HS-27A (cell line): ENCODE results near the gene ANKHD1.
"Not testable (repeated sequence)": the region's sequence is repeated elsewhere in the genome, so short reads cannot be mapped to it uniquely, and the experiment has no call there.

Source experiments
- DNase-seq: peaks from one replicate; pipeline ENCODE4 v3.0.0-alpha.2; 2012; ENCODE audit warnings: low read depth, missing footprints

Gene ANKHD1

DNA sequence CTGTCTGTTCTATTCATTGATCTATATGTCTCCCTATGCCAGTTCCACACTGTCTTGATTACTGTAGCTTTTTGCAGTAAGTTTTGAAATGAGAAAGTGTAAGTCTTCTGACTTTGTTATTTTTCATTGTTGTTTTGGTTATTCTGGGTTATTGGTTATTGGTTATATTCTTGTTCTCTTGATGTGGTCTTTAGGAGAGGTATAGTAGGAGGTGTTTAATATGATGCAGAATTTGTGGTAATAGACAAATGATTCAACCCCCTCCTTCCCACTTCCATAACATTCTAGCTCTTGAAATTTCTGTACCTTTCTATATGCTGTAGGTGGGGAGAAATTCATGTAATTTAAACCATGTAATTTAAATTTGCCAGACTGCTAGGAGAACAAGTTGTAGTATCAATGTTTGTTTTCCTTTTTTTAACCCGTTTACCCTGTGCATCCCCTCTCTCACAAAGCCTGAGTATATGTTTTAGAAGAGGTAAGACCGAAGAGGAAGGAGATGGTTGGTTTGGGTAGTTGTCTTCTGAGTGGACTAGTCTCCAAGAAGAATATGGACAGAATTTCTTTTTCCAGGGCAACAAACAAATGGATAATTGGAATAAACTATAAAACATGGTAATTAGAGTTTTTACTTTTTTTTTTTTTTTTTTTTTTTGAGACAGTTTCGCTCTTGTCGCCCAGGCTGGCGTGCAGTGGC, 19.2 kb downstream of the ANKHD1 start:
- no peak for DNase-seq

DNA sequence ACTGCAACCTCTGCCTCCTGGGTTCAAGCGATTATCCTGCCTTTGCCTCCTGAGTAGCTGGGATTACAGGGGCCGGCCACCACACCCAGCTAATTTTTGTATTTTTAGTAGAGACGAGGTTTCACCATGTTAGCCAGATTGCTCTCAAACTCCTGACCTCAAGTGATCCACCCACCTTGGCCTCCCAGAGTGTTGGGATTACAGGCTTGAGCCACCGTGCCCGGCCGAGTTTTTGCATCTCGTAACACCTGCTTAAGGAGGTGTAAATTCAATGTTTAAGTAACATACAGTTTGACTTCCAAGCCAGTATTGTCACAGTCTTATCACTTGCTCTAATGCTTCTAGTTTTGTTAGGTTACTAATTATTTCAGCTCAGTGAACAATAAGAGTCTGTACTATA, 19.7 kb downstream of the ANKHD1 start:
- not testable (repeated sequence) for DNase-seq

DNA sequence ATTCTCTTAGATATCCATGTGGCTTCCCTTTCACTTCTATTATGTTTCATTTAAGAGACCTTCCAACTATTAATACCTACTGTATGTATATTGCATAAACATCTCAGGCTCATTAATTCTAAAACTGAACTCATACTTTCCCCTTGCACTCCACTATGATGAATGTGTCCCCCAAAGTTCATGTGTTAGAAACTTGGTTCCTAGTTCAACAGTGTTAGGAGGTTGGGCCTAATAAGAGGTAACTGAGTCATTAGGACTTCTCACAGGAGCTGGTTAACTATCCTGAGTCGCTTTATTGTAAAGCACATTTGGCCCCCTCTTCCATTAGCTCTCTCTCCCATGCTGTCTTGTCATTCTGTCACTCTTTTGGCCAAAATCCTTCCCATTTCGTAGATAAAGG, 22.0 kb downstream of the ANKHD1 start:
- no peak for DNase-seq

DNA sequence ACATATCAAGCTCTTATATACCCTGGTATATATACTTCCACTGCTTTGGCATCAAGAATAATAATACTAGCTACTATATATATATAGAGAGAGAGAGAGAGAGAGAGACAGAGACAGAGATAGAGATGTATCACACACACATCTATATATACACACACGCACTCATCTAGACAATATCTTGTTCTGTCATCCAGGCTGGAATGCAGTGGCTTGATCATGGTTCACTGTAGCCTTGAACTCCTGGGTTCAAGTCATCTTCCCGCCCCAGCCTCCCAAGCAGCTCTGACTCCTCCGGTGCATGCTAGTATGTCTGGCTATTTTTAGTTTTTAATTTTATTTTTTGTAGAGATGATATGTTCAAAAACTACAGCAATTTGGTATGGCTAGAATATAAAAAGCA, 22.5 kb downstream of the ANKHD1 start:
- no peak for DNase-seq

- not testable (repeated sequence) for DNase-seq
Measured at GRCh38 chr5:140427726-140428125, 26.1 kb downstream of the ANKHD1 start.

- DNase-seq = no peak
Measured at GRCh38 chr5:140429724-140430123, 28.1 kb downstream of the ANKHD1 start.

GRCh38 chr5:140432212-140432611, 30.6 kb downstream of the ANKHD1 start:
- DNase-seq = no peak

GRCh38 chr5:140432916-140433315, 31.3 kb downstream of the ANKHD1 start:
- DNase-seq = no peak

DNA sequence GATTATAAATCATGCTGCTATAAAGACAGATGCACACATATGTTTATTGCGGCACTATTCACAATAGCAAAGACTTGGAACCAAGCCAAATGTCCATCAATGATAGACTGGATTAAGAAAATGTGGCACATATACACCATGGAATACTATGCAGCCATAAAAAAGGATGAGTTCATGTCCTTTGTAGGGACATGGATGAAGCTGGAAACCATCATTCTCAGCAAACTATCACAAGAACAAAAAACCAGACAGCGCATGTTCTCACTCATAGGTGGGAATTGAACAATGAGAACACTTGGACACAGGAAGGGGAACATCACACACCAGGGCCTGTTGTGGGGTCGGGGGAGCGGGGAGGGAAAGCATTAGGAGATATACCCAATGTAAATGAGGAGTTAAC, 55.7 kb downstream of the ANKHD1 start:
- DNase-seq = not testable (repeated sequence)

DNA sequence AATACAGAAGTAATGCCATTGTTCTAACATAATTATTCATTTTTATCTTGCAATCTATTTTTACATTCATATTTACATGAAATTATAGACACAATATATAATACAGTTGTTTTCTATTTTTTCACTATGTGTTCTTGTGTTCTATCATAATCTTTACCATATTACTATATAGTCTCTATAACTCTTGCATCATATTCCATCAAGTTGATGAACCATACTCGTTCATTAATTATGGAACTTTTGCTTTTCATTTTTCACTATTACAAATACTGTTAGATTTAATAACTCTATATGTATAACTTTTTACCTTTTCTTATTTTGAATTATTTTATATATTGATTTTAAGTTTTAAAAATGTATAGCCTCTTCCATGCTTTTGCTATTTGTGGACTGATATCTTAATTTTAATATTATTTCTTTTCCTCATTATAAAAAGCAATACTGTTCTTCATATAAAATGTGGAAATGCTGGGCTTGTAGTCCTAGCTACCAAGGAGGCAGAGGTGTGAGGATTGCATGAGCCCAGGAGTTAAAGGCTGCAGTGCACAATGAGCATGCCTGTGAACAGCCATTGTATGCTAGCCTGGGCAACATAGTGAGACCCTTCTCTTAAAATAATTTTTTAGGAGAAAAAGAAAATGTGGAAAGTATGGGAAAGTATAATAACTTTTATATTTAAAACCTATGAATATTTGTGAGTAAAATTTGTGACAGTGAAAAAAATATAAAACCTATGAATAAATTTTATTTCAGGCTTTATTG, 65.5 kb downstream of the ANKHD1 start:
- no peak for DNase-seq

GRCh38 chr5:140468188-140468587, 66.6 kb downstream of the ANKHD1 start:
- no peak for DNase-seq

DNA sequence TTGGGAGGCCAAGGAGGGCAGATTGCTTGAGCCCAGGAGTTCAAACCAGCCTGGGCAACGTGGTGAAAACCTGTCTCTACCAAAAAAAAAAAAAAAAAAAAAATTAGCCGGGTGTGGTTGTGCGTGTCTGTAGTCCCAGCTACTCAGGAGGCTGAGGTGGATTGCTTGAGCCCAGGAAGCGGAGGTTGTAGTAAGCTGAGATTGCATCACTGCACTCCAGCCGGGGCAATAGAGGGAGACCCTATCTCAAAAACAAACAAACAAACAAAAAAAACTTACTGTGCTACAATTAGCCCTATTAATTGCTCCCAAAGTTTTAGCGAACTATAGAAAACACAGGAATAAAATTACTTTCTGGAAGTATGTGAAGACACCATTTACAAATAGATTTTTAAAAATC, 67.6 kb downstream of the ANKHD1 start:
- DNase-seq = no peak

GRCh38 chr5:140480310-140481014, 78.8 kb downstream of the ANKHD1 start:
- DNase-seq = no peak

- no peak for DNase-seq
Measured at GRCh38 chr5:140481758-140482157, 80.1 kb downstream of the ANKHD1 start.

DNA sequence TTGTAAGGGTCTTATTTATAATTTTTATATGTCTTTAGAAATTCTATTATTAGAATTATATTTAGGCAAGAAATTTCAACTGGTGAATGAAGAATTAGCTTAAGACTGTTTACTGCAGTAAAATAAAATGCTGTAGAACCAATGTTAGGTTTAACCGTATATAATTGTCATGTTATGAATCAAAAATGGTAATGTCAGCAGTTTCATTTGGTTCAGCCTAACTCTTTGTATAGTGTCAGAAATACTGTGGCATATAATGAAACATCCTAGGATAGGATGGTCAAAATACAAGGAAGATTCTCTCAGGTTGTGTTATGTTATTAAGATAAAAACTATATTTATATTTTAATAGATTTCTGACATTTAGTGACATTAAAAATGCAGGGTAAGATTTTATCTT, 81.4 kb downstream of the ANKHD1 start:
- no peak for DNase-seq

- not testable (repeated sequence) for DNase-seq
Measured at GRCh38 chr5:140488141-140488540, 86.5 kb downstream of the ANKHD1 start.

GRCh38 chr5:140488914-140489313, 87.3 kb downstream of the ANKHD1 start:
- no peak for DNase-seq

GRCh38 chr5:140497897-140498296, 96.3 kb downstream of the ANKHD1 start:
- no peak for DNase-seq

DNA sequence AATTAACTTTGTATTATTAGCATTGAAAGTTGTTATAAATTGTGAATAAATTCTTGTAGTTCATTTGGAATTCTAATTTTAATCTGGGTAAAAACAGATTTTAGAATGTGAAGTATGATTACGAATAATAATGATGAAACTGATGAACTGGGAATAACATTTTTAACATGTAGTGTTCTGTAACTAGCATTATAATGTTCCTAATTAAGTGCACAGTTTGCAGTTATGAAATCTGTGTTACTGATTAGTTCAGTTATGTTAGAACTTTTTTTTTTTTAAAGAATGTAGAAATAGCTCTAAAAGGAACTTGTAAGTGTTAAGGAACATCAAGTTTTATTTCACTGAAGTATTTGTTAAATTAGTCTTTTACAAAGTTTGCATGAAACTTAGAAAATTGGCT, 97.0 kb downstream of the ANKHD1 start:
- no peak for DNase-seq

DNA sequence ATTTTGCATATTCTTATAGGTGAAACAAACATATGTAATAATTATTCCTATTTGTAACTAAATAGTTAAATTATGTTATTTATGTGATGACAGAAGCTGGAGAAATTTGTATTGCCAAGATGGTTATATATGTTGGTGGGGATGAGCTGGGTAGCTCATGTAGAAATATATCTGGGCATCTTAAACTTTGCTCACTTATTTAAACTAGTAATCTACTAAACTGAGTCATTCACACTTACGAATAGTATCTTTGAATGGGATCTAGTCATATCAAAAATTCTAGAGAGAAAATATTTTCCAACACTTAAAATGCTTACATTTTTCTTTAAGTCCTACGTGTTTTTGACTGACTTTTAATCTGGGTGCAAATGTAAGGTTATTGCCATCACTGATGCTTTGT, 101.2 kb downstream of the ANKHD1 start:
- no peak for DNase-seq

- no peak for DNase-seq
Measured at GRCh38 chr5:140509898-140510297, 108.3 kb downstream of the ANKHD1 start.

DNA sequence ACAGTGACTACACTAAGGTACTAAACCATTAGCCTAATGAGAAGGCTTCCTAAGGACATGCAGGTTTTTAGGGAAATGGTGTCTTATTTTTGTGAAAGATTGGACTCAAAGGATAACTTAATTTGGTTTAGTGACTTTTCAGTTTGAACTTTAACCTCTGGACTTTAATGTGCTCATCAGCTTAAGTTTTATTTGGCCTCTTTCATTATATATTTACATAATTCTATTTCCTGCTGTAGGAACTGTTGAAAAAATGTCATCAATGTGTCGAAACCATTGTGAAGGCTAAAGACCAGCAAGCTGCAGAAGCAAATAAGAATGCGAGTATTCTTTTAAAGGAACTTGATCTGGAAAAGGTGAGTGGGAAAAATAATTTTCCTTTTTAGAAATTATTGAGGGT, 111.5 kb downstream of the ANKHD1 start:
- no peak for DNase-seq

GRCh38 chr5:140524003-140524402, 122.4 kb downstream of the ANKHD1 start:
- no peak for DNase-seq
